CD1c-positive myeloid dendritic cell (primary cell): Measurements from ENCODE around the gene STOML2.

Experiments used
- DNase-seq: peaks from one replicate; pipeline ENCODE4 v3.0.0-alpha.2; 2016; ENCODE audit errors: extremely low spot score

The STOML2 gene

DNA sequence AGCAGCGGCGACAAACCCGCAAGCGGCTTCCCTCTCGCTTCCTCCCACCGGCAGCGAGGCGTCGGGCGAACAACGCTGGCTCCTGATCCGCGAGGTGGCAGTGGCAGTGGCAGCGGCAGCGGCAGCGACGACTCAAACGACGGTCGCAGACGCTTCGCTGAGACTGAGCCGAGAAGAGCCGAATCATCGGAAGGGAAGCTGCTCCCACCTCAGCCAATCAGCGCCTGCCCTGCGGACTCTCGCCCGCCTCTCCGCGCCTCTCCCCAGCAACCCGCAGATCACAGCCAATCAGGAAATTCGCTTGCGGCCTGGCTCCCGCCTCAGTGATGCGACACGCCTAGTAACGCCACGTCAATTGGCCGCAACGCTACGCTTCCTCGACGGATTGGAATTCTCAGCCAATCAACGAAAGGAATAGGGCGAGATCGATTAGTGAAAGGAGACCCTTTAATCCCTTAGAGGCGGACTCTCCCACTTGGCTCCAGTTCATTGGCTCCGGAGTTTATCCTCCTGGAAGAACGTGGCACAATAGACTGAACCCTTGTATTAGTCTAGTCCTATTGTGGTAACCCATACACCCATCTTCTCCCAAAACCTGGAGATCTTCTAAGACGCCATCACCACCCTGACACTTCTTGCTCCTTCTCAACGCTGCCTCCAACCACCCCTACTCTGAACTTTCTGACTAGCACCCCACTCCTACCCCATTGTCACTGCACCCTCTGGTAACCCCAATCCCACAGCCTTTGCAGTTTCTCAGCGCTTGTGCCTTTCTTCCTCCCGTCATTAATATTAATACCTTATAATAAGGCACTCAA lies 30.3 kb downstream of the STOML2 start, which contains the start of gene VCP:
TSS of gene VCP (minus strand) at position 165 of the 818 bp plus-strand sequence. CDS start 272 bp downstream, outside the sequence.
- DNase-seq = peak; percentile 99

DNA sequence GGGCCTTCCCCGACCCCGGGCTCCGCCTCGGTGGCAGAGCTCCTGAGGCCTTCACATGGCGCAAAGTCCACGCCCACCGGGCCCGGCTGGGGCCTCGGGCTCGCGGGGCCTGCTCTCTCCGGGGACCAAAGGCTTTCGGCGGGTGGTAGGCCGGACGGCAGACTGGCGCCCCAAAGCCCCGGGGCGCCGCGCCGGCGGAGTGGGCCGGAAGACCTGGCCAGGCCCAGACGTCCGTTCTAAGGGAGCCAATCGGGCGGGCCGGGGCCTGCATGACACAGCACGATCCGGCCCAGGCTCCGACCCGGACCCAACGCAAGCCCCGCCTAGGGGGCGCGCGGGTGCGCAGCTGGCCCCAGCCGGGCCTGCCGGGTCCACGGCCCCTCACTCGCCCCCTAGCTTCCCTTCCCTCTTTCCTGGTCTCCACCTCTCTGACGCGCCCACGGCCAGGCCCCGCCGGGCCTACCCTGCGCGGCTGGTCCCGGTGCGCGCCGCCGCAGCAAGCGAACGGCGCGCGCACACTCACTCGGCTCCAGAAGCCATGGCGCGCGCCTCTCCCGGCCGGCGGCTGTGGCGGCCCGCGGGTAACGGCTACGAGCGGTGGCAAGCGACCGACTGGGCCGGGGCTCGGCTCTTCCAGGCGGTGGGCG lies 31.0 kb downstream of the STOML2 start:
- DNase-seq = peak; percentile 87

DNA sequence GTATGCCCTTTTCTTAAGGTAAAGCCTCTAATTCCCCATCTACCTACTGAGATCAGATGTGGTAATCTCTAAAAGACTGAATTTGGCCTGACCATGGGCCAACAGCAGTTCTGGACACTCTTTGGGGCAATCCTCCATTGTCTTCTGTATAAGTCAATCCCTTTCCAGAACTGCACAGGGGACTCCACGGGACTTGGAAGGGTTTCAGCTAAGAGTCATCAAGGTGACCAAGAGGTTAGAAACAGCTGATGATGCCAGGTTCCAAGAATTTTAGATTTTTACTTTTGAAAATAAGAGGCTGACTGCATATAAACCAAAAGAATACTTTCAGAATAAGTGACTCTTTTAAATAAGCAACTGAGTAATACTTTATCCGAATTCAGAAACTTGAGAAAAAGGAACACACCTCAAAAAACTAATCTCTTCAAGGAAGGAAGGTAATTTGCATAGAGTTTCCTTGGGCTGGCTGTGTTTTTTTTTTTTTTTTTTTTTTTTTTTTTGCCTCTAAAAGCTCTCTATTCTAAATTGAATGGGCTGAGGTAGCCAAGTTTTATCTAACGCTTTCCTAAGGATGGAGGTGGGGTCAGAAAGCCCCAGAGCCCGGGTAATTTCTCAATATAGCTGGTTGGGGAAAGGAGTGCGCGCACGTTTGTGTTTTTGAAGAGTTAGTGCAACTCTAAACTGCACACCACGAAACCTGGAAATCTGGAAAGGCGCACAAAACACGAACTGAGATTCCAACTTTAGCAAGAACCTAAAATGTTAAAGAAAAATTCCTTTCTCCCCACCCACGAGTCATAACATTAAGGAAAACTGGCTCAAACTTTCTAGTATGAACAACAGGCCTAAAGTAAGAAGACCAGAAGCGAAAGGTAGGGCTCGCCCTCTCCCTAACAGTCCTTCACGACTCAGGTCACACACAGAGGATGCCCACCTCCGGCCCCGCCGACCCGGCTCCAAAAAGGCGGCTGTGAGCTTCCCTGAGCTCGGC lies 31.8 kb downstream of the STOML2 start:
- DNase-seq = no peak

DNA sequence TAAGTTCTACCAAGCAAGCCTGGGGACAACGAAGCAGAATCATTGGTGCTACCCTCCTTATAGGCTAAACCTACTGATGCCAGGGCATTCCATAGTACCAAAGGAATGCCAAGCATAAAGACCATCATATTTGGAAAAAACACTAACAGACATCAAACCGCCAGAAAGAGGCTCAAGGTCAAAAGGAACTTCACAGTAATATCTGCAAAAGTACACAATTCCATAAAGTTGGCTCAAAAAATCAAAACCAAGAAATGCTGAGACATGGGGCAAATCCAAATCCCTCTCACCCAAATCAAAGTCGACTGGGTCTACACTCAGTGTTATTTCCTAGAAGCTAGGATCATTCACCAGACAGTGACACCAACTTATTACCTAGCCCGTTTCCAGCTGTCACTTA lies 33.9 kb downstream of the STOML2 start:
- DNase-seq = no peak

DNA sequence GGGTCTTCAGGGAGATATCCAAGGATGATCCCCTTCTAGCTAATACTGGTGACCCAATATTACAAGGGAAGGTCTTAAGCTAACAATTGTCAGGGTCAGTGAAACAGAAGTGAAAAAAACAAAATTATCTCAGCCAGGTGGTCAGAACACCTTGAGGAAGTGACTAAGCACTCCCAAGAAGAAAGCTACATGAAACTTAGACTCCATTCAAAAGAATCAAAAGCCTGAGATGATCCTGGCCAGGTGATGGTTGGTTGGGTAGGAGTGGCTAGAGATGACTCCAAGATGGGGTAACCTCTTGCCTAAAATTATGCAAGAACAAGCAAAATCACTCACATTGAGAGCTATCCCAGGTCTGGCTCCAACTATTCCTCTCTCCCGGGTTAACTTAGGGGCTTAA lies 35.9 kb downstream of the STOML2 start:
- no peak for DNase-seq

DNA sequence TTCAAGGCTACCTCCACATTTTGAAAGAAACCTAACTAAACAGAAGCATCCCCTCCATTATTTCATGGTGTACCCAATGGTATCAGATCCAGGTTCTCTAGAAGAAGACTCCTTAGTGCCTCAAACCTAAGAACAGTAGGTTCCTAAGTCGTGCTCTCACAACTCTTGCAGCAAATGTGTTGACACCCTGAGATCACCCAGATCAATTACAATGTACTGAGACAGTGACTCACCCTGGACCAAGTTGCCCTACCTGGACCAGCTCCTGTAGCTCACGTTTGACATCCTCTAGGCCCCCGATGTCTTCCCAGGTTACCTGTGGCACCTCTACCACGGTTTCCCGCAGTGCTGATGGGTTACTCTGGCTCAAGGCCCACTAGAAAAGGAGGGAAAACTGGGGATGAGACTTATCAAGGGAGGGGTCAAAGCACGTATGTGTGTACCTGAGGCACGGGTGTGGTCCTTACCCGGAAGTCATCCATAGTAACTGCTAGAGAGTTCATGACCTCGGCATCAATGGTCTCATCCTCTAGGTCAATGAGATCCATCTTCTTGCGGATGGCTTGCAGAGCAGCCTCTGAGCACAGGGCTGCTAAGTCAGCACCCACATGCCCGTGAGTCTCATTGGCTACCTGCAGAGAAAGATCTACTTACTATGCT lies 42.3 kb downstream of the STOML2 start:
- DNase-seq = no peak

DNA sequence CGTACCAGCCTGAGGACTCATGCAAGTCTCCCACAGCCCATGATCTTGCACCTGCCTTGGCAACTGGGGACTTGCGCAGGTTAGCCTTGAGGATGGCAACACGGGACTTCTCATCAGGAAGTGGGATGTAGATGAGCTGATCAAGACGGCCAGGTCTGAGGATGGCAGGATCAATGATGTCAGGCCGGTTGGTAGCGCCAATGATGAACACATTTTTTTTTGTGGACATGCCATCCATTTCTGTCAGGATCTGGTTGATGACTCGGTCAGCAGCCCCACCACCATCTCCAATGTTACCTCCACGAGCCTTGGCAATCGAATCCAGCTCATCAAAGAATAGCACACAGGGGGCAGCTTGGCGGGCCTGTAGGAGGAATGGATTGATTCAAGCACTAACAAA lies 43.5 kb downstream of the STOML2 start:
- DNase-seq = no peak

DNA sequence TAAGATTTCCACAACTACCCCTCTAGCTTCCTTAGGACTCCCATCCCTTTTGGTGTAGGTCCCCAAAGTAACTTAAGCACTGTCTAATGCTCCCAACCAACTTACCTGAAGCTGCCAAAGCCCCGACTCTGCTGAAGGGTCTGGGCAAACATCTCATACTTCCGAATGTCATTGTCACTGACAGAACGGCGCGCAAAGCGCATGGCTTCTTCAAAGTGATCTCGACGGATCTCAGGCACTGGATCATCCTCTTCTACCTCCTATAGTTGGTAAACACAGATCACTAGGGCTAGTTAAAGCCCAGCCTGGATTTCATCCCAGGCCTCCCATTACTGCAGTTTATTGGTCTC lies 45.7 kb downstream of the STOML2 start:
- DNase-seq = no peak

DNA sequence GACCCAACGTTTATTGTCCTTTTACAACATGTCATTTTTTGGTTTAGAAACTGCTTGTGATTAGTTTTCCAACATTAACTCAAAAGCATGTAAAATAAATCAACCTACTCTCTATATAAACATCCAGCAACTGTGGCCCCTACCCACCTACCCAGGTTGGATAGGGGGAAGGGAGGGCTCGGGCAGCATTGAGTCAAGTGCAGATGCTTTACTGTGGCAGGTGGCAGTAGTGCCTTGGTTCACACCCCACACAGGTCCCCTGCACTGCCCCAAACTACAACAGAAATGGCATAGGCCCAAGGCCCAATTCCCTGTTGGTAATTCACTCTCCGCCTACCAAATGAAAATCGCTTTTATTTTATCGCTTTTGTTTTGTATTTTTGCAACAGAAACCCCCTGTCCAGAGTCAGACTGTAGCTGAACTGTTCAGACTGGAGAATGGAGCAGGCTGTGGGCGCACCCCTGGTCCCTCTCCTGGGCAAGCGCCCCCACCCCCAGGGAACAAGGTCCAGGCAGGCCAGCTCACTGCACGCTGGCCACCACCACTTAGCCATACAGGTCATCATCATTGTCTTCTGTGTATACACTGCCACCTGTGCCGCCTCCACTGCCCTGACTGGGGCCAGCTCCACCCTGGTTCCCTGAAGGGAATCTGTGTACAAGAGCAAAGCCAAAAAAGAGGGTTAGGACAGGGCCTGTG lies 46.2 kb downstream of the STOML2 start:
- DNase-seq = no peak

DNA sequence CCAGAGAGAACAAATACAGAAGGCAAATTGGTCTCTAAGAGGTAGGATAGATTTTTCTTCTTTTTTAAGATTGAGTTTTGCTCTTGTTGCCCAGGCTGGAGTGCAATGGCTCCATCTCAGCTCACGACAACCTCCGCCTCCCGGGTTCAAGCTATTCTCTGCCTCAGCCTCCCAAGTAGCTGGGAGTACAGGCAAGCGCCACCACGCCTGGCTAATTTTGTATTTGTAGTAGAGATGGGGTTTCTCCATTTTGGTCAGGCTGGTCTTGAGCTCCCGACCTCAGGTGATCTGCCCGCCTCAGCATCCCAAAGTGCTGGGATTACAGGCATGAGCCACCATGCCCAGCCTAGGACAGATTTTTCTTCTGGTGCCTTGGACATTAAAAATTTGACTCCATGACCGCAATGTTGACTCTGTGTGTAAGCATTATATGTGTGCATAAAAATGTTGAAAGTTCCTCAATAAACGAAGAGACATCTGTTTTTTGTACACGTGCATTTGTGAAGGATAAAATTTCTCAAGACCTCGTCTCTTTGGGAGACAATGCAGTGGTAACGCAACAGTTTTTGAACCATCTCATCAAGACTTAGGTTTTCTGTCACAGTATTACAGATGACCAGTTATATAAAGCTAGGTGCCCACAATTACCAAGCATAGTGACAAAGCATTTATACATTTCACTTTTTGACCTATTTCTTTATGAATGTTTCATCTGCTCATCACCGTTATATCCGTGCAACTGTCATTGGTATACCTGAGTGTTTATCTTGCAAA lies 47.9 kb downstream of the STOML2 start:
- DNase-seq = no peak

DNA sequence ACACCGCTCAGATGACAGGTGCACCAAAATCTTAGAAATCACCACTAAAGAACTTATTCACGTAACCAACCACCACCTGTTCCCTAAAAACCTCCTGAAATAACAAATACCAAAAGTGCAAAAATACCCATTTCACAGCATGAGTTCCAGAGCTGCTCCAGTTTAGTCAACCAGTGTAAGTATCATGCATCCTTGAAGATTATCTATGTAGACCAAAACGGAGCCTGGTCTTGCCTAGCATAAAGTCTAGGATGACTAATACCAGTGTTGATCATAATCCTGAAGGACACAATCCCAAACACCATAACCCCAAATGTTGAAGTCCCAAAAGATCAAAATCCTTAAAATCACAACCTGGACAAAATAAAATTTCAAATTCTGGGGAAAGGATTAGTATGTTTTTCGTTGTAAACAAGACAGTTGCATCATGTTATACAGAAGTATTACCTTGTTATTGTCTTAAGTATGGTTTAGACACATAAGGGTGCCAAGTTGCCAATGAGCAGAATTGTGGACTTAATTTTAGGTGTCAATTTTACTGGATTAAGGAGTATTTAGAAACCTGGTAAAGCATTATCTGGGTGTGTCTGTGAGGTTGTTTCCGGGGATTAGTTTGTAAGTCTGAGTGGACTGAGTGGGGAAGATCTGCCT lies 48.6 kb downstream of the STOML2 start:
- no peak for DNase-seq

DNA sequence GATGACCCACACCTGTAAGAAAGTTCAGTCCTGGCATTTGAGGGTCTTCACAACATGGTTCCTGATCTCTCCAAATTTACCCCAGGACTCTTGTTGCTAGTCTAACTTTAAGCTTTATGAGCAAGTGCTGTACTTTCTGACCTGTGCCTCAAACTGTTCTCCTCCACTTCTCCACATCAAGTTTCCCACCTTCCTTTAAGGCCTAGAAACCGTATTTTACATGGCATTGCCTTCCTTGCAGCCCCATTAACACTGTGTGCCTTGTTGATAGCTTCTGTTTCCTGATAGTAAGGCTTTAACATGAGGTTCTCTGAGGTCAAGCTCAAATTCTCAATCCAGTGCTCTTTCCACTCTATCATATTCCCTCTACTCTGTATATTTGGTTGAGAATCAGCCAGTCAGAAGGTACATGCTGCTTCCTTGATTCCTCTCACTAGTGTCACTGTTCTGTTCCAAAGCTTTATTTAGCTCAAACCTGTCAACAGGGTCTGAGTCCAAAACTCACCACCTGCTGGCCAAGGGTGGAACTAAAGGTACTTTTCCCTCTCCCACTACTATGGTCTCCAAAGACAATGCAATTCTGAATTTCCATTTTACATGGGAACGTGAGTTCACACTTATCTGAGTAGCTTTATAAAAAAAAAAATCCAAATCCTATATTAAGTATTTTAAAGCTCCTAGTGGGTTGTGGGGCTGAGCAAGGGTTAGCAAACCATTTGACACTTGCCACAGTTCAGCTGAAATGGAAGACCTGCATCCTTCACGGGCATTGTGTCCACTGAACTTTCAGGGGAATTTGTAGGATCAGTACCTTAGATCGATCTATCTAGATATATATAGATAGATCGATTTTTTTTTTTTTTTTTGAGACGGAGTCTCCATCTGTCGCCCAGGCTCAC lies 51.6 kb downstream of the STOML2 start:
- peak; percentile 54 for DNase-seq
